Measurements from ENCODE around the gene AAK1. TPM values are rescaled to one million over a fixed set of nuclear protein-coding genes. Genes with fewer than 3 reads are reported as not detected.

Gene AAK1
- total RNA-seq, 1 experiment from 2014 or later, result 30.6 TPM

DNA sequence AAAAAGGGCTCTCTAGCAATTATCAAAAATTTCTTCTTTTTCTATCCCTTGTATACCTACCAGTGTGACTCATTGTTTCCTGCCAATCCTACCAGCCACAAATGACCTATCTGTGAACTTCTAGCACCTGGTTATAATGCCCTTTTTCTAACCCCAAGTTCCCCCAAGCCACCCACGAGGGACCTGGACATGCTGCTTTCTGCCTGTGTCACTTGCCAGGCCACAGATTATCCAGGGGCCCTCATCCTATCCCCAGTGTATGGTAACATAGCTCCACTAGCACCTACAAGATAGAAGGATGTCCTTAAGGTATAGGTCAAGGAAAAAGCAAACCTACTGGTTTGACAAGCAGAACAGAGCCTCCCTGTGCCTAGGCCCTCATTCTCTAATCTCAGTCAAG, 26.8 kb downstream of the AAK1 start:
- no peaks in the 10 kb centered on the region for H4K20me1 ChIP-seq (ENCODE audit: control insufficient read depth, insufficient read depth, insufficient read length)
- no CpG with 5 or more reads among the region's 1 CpG for WGBS (ENCODE audit: extremely low coverage, insufficient read length, low lambda C conversion rate)
- no peaks in the 10 kb centered on the region; the same call in 1 of the 2 replicates for H3K4me1 ChIP-seq (ENCODE audit: insufficient read depth, low read length)
- no peak overlapping the region for H4K5ac ChIP-seq (ENCODE audit: insufficient read length, low read depth, low read length)
- no peak overlapping the region for H3K4ac ChIP-seq (ENCODE audit: low read depth, low read length)
- H3K27ac ChIP-seq (ENCODE audit: insufficient read length, low read depth, low read length), result no peak overlapping the region
- no peak overlapping the region for H2BK12ac ChIP-seq (ENCODE audit: insufficient read length, low read depth, low read length)
- no peak overlapping the region for H3T11ph ChIP-seq (ENCODE audit: low read length)
- no peak overlapping the region for H3K56ac ChIP-seq (ENCODE audit: insufficient read length, low read depth, low read length)
- H4K91ac ChIP-seq (ENCODE audit: insufficient read length, low read depth, low read length), result no peak overlapping the region
- H2AFZ ChIP-seq (ENCODE audit: low read length), result no peak overlapping the region
- H2AK5ac ChIP-seq (ENCODE audit: insufficient read length, low read length), result no peak overlapping the region
- H3K79me2 ChIP-seq (ENCODE audit: insufficient read depth, low read length), result no peaks in the 10 kb centered on the region; the same call in 1 of the 2 replicates
- Mint-ChIP-seq H3K4me3 (no peak overlapping the region), H3K36me3 (ENCODE audit: insufficient read depth in 1 of 3, low read depth in 3 of 3) (peaks cover 0 to 5% (median 0%) of the 10 kb centered on the region in 3 experiments; a peak in 1 of 7 replicates), H3K27me3 (ENCODE audit: low read depth) (no peaks in the 10 kb centered on the region), H3K27ac (no peak overlapping the region), H3K4me1 (peaks cover 0 to 3% of the 10 kb centered on the region in 2 experiments; a peak in 2 of 4 replicates), H3K9me3 (no peaks in the 10 kb centered on the region)
- TF ChIP-seq, protein P1, sequence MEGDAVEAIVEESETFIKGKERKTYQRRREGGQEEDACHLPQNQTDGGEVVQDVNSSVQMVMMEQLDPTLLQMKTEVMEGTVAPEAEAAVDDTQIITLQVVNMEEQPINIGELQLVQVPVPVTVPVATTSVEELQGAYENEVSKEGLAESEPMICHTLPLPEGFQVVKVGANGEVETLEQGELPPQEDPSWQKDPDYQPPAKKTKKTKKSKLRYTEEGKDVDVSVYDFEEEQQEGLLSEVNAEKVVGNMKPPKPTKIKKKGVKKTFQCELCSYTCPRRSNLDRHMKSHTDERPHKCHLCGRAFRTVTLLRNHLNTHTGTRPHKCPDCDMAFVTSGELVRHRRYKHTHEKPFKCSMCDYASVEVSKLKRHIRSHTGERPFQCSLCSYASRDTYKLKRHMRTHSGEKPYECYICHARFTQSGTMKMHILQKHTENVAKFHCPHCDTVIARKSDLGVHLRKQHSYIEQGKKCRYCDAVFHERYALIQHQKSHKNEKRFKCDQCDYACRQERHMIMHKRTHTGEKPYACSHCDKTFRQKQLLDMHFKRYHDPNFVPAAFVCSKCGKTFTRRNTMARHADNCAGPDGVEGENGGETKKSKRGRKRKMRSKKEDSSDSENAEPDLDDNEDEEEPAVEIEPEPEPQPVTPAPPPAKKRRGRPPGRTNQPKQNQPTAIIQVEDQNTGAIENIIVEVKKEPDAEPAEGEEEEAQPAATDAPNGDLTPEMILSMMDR (conservative IDR thresholded peaks at IDR 0.05), result no peak
- H2BK15ac ChIP-seq (ENCODE audit: low read depth, low read length), result no peak overlapping the region
- H3K9me3 ChIP-seq (ENCODE audit: control insufficient read depth, low read depth, low read length), result no peaks in the 10 kb centered on the region
- no peak overlapping the region for H2BK120ac ChIP-seq (ENCODE audit: low read depth, low read length, poor library complexity, severe bottlenecking)
- no peaks in the 10 kb centered on the region for H3K23me2 ChIP-seq (ENCODE audit: insufficient read length, low read depth, low read length, poor library complexity, severe bottlenecking)
- no peaks in the 10 kb centered on the region for H3K27me3 ChIP-seq (ENCODE audit: insufficient read depth, low read length)
- no peak overlapping the region for H2BK20ac ChIP-seq (ENCODE audit: low read depth, low read length, poor library complexity, severe bottlenecking)
- no peak overlapping the region for H3K4me2 ChIP-seq (ENCODE audit: insufficient read depth, insufficient read length, low read length)
- no peak overlapping the region for H3K18ac ChIP-seq (ENCODE audit: insufficient read length, low read depth, low read length)
- H4K8ac ChIP-seq (replicated peaks; ENCODE audit: insufficient read length, low read depth, low read length), result no peak overlapping the region
- no peak overlapping the region for H3K23ac ChIP-seq (ENCODE audit: insufficient read length, low read depth, low read length)
- H2BK5ac ChIP-seq (ENCODE audit: insufficient read length, low read length), result no peak overlapping the region
- H3K9ac ChIP-seq (ENCODE audit: extremely low read depth, insufficient read length, low read length), result no peak overlapping the region
- no peak overlapping the region for H3K14ac ChIP-seq (ENCODE audit: insufficient read depth, low read length)
- H3K79me1 ChIP-seq (ENCODE audit: insufficient read depth, low read depth, low read length, poor library complexity, severe bottlenecking), result no peaks in the 10 kb centered on the region
- no peak for DNase-seq
